Non-pigmented ciliary epithelial cell (primary cell): ENCODE measurements around the gene KLK13.

ENCODE experiments used
- DNase-seq: peaks from one replicate; pipeline ENCODE4 v3.0.0-alpha.2; 2010; ENCODE audit warnings: low read depth

Gene KLK13

DNA sequence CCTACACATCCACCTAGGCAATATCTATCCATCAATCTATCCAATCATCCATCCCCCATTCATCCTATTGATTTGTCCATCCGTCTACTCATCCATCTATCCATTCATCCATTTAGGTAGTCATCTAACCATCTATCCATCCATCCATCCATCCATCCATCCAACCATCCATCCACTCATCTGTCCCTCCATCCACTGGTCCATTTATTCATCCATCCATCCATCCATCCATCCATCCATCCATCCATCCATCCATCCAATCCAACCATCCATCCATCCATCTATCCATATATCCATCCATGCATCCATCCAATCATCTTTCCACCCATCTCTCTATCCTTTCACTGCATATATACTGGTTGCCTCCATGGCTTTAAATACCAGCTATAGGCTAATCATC lies 3.9 kb downstream of the KLK13 start:
- no peak for DNase-seq

DNA sequence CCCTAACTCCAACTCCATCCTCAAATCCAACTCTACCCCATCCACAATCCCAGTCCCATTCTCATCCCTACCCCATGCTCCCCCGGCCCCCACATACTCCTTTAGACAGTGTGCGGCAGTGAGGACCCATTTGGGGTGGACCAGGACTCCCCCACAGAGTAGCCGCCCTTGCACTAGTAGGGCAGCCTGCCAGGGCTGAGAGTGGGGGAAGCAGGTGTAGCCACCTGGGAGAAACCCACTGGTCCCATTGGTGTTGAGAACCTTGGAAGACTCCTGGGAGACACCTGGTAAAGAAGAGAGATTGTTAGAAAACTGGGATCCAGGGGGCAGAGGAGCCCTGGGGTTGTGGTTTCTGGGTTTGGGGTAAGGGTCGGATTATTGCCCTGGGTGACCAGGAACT lies 4.6 kb downstream of the KLK13 start:
- DNase-seq, result no peak

DNA sequence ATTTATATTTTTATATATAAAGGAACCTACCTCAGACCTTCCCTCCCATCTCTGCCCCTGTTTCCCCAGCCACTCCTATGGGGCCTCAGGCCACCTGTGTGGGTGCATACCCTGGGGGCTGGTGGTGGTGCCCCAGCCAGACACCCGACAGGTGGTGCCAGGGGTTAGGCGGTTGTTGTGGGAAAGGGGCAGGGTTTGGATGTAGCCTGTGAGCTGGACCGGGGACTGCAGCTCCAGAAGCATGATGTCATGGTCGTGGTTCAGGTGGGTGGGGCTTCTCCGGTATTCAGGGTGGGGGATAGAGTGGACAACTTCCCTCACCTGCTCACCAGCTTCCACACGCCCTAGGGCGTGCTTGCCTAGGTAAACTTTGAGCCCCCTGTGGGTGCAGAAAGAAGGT lies 5.2 kb downstream of the KLK13 start:
- DNase-seq, result no peak

DNA sequence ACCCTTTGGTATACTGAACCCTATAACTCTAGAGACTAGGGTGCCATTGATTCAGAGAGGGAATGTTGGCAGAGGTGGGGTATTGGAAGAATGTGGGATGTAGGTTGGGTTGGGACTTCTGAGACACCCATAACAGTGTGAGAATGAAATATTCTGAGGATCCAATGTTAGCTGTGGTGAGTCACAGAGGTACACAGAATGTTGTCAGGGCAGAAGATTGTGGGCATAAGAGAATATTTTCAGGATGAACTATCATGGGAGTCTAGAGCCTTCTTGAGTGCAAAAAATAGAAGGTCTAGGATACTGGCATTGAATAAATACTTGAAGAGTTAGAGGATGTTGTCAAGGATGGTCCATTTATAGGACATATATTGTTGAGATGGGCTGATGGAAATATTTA lies 9.0 kb downstream of the KLK13 start:
- DNase-seq, result no peak

DNA sequence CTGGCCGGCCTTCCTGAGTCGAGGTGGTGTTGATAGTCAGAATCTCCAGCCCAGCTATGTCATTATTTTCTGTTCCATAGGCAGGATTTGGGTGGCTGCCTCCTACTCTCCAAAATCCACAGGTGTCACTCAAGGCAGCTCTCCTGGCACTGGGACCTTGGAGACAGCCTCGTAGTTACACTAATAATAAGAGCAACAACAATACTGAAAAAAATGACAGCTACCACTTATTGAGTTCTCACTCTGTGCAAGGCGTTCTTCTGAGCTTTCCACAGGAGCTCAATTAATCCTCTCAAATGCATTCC lies 17.9 kb downstream of the KLK13 start:
- DNase-seq, result no peak

DNA sequence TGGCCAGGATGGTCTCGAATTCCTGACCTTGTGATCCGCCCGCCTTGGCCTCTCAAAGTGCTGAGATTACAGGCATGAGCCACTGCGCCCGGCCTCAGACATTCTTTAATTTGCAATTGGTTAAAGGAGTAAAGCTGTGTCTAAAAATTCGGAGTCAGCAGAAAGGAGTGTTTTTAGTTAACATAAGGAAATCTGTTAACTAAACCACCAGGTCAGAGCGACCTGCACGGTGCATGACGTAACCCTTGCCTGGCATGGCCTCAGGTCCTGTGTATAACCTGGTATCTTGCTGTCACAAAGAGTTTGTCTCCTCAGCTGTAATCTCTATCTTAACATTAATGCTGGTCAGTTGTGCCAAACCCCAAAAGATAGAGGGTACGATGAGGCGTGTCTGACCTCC lies 20.6 kb downstream of the KLK13 start:
- DNase-seq, result no peak

DNA sequence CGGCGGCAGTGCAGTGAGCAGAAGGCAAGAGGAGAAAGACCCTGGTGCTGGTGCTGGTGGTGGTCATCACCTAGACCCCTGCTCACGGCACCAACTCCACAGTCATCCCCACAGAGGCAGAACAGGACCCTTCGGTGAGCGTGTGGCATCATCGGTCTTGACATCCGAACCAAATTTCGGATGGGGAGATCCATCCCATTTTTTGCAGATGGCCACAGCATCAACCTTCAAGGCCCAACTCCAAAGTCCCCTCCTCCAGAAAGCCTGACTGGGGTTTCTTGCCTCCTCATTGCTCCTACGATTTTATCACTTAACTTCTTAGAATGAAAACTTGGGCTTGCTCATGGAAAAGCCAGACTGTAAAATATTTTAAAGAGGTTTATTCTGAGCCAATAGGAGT lies 21.4 kb downstream of the KLK13 start:
- DNase-seq, result no peak

DNA sequence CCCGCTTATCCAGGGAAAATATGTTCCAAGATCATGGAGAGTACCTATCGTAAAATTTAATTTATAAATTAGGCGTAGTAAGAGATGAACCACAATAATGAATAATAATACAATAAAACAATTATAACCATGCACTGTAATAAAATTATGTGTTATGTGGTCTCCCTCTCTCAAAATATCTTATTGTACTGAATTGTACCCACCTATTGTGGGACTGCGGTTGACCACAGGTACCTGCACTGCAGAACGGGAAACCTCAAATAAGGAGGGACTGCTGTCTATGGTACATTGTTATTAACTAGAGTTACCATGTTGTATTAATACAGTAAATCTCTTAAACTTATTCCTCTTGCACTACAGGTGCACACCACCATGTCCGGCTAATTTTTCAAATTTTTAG lies 24.7 kb downstream of the KLK13 start:
- DNase-seq, result no peak

DNA sequence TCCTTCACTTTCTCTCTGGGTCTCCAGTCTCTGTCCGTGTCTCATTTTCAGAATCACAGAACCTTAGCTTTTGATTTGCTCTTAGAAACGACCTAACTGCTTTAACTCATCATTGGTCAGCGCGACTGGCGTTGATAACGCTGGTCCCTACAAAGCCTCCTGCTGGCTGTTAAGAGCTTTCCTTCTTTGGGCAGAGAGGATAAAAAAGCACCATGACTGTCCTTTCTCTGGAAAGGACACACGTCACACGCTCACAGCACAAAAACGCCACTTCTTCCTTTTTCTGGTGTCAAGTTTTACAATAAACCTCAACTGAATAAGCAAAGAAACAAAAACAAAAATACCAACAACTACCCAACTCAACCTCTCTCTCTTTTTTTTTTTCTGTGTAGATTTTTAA lies 28.4 kb downstream of the KLK13 start:
- no peak for DNase-seq

DNA sequence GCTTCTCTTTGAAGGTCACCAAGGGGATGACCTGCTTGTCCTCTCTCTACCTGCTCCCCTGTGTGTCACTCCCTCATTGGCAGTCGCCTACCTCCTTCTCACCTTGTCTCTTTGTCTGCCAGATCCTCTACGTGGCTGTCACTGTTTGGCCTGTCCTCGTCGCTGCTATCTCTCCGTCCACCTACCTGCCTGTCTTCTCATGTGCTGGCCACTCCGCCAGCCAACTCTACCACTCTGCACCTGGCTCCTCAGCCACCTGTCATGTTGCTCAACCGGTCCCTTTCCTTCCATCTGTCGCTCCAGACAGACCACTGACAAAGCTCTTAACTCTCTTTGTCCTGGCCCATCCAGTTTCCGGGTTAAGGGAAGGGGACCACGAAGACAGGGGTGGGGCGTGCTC lies 30.2 kb downstream of the KLK13 start, which contains the start of gene KLK12:
Gene KLK12, minus strand, starts transcription at position 299 of the 400 bp plus-strand sequence. CDS start 381 bp downstream, outside the sequence.
- DNase-seq, result no peak

DNA sequence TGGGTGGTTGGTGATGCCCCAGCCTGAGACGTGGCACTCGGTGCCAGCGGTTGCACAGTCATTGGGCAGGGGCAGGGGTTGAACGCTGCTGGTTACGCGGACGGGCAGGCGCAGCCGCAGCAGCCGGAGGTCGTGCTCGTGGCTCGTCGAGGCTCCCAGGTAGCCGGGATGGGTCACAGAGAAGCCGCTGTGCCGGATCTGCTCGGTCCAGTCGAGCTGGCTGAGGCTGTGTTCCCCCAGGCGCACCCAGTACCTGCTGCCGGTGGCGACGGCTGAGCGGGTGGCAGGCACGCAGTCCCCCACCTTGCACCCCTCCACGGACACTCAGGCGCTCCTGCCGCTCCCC lies 33.0 kb downstream of the KLK13 start:
- DNase-seq, result no peak

DNA sequence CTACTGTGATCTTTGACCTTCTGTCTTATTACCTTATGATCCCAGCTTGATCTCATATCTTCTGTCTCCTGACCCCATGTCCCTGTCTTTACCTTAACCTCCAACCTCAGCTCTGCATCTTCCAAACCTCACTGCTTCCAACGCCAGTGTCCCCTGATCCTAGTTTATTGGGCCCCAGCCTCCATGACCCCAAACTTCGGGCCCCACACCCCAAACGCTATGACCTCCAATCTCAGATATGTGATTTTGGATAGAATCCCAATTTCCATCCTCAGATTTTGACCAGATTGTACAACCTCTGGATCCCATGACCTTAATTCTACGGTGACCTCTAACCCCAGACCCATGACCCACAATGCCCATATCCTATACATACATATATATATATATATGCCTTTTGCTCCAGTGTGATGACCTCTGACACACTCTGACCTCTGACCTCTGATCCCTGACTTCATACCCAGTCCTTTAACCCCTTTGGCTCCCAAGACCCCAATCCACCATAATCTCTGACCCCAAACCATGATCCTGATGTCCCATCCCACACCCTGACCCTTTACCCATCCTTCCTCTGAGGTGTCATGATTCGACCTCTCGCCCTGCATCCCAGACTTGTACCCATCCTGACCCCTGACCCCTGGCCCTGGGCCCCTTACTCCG lies 33.5 kb downstream of the KLK13 start:
- DNase-seq, result no peak

DNA sequence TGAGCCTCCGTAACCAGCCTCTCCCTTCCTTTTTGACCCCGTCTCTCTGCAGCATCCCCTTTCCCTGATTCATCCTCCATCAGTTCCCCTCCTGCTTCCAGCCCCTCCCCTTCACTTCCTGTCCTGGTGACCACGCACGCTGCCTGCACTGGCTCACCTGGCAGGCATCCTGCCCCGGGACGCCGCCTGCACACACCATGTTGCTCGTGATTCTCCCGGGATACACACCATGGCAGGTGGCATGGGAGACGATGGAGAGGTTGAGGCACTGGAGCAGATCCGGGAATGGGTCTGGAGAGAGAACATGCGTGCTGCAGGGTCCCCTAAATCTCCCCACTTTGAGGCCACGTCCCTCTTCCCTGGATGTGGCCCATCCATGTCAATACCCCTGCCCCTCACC lies 34.3 kb downstream of the KLK13 start:
- DNase-seq, result no peak

DNA sequence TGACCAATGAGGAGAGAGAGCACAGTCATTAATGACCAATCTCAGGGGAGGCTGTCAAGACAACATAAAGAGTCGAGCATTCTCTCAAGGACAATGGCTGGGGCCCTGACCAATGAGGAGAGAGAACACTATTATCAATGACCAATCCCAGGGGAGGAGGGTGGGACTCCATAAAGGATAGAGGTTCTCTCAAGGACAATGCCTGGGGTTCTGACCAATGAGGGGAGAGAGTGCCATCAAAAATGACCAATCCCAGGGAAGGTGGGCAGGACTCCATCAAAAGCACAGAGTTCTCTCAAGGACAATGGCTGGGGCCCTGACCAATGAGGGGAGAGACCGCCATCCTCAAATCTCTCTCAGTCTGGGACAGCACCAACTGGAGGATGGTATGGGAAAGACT lies 35.2 kb downstream of the KLK13 start:
- DNase-seq, result no peak

DNA sequence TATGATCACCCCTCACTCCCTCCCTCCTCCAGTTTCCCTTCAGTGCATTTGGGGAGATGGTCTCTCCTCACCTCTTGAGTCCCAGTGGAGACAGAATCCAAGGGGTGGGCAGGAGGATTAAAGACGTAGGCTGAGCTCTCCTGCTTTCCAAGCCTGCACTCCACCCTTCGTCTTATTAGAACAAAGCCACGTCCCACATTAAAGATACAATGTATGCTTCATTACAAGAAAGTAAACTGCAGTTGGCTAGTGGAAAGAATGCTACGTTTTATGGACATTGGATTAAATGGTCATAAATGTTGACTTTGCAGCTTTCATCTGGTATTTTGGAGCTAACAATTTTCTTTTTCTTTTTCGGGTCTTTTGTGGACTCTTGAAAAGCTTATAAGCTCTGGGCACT lies 37.0 kb downstream of the KLK13 start:
- no peak for DNase-seq

DNA sequence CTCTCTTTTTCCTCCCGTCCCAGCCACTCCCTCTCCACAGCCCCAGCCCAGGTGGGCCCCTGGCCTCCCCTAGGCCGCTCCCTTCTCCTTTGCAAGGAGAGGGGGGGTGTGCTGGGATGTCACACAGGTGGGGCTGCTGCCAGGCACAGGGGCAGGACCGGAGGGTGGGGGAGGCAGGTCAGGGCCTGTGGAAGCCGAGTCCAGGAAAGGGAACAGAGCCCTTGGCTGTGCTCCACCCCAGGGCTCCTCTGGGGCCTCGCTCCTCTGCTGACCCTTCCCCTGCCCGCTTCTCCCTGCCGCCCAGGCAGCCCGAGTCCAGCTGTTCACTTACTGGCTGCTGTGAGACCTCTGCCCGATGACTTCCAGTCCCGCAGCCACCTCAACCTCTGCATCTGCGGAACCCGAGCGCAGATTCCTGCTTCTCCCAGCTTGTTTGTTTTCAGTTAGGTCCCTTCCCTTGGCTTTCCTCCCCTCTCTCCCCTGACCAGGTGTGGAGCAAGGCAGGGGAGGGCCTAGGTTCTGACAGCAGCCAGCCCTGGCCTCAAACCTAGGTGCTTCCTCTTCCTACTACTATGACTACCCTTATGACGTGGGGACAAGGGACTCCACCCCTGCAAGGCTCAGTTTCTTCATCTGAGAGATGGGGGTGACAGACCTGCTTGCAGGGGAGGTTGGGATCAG lies 37.6 kb downstream of the KLK13 start:
- DNase-seq, result no peak

DNA sequence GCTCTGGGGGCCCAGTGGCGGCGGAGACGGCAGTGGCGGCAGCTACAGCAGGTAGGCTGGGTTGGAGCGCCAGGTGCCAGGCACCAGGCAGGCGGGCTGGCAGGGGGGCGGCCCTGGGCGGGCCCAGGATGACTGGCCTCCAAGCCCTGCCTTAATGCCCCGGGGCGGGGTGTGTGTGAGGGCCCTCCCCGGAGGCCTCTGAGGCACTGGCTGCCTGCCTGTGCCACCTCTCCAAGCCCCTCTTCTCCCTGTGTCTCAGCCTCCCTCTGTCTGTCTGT lies 38.4 kb downstream of the KLK13 start, which contains the start of gene KLK11:
Gene KLK11, minus strand, starts transcription at position 63 of the 278 bp plus-strand sequence. CDS start 985 bp downstream, outside the sequence.
- no peak for DNase-seq

DNA sequence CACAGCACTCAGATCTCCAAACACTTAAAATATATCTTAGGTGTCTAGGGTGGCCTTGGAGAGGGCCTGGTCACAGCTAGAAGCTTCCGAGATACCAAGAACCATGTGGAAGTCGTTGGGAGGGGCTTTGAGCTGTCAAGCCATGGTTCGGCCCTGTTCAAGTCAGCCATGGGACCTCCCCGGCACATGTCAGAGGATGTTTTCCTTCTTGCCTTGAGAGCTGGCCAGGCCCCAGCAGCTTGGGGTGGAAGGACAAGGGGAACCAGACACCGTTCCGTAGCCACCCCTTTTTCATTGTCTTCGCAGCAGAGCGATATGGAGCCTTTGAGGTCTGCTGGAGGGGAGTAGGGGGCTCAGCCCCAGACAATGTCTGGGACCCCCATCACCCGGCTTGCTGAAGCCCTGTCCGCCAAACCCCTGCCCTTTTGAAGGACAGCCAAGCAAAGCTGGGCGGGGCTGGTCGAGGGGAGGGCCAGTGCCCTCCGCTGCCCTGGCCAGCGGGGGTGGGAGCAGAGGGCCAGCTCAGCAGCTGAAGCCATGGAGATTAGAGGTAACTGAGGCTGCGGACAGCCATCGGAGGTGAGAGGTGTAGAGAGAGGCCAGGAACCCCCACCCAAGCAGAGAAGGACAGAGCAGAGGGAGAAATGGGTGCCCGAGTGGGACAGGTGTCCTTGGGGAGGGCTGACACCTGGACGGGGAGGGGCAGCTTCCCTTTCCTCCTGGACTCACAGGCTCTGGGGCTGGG lies 38.9 kb downstream of the KLK13 start:
- DNase-seq, result no peak

DNA sequence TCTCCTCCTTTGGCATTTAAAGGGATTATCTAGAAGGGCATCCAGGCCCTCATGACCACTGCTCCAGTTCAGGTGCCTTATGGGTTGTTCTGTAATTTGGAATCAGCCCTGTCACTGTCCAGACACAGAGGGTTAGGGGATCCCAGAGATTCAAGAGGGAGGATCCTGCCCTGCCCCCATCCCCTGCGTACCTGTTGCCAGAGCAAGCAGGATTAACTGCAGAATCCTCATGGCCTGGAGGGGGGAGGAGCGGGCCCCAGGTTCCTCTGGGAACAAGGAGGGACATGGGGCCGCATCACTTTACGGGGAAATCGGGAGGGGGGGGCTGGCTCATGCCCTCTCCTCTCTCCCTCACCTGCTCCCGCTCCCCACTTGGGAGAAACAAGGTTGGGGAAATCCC lies 39.5 kb downstream of the KLK13 start:
- DNase-seq, result no peak

DNA sequence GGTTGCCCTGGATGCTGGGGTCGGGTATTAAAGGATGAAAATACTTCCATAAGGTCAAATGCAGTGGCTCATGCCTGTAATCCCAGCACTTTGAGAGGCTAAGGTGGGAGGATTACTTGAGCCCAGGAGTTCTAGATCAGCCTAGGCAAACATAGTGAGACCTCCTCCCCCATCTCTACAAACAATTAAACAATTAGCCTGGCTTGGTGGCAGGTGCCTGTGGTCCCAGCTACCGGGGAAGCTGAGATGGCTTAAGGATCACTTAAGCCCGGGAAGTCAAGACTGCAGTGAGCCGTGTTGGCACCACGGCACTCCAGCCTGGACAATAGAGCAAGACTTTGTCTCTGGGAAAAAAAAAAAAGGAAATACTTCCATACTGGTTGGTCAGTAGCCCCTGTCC lies 40.0 kb downstream of the KLK13 start:
- DNase-seq, result no peak

DNA sequence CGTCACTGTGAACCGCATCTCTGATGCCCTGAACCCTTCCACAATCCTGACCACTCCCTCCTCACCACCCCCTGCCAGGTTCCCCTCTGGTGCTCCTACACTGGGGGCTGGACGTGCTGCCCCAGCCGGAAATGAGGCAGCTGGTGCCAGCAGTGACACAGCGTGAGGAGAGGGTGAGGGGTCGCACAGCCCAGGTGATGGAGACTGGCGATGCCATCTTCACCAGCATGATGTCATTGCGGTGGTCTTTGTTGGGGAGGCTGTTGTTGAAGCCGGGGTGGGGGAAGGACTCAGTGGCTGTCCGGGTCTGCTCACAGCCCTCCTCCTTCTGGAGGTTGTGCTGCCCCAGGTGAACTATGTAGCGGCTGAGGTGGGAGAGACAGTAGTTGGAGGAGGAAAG lies 40.9 kb downstream of the KLK13 start:
- no peak for DNase-seq

DNA sequence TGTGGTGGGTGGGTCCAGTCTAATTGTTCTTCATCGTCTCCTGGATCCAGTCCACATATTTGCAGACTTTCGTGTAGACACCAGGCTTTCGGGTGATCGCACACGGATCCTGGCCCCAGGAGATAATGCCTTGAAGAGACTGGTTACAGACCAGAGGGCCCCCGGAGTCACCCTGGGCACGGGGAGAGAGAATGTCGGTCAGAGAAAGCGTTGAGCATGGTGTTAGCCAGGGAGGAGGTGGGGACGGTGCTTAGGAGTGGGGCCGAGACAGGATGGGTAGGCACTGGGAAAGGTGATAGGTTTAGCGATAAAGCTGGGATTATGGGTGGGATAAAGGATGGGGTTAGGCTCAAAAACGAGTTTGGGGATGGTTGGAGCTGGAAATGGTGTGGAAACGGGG lies 42.4 kb downstream of the KLK13 start:
- no peak for DNase-seq

DNA sequence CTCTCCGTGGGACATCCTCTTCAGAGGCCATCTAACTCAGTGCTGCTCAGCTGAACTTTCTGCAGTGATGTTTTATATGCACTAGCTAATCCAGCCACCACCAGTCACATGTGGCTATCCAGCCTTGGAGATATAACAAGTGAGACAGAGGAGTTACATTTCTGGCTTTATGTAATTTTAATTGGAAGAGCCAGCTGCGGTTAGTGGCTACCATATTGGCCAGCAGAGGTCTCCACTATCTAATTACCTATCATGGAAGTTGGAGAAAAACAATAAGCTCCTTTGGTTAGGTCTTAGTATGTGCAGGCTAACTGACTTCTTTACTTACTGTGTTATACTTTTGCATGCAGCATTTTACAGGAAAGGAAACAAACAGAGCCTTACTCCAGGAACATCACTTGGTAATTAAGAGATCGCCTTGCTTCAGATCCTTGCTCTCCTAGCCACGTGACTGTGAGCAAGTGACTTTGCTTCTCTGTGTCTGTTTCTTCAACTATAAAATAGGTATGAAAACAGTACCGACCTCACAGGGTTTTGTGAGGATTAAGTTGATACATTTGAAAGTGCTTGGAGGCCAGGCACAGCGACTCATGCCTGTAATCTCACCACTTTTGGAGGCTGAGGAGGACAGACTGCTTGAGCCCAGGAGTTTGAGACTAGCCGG lies 43.8 kb downstream of the KLK13 start:
- DNase-seq, result peak; percentile 15
